Measurements from ENCODE around the gene PITX1.

The PITX1 gene

GRCh38 chr5:135061001-135061400, 27.0 kb upstream of the PITX1 start:
- no peak for DNase-seq

- no peak for DNase-seq
Observed at GRCh38 chr5:135060021-135060420, 26.0 kb upstream of the PITX1 start.

GRCh38 chr5:135059000-135059923, 25.2 kb upstream of the PITX1 start:
- no peak for DNase-seq

GRCh38 chr5:135058331-135058732, 24.3 kb upstream of the PITX1 start:
- no peak for DNase-seq

GRCh38 chr5:135057233-135057632, 23.2 kb upstream of the PITX1 start:
- no peak for DNase-seq

GRCh38 chr5:135056316-135057030, 22.4 kb upstream of the PITX1 start:
- no peak for DNase-seq

GRCh38 chr5:135055396-135055795, 21.4 kb upstream of the PITX1 start:
- DNase-seq, result no peak

- DNase-seq, result no peak
Observed at GRCh38 chr5:135054546-135054945, 20.5 kb upstream of the PITX1 start.

- DNase-seq, result no peak
Observed at GRCh38 chr5:135053989-135054388, 20.0 kb upstream of the PITX1 start.

GRCh38 chr5:135053278-135053677, 19.2 kb upstream of the PITX1 start:
- peak; percentile 18 for DNase-seq

- DNase-seq, result no peak
Observed at GRCh38 chr5:135052511-135053145, 18.6 kb upstream of the PITX1 start.

GRCh38 chr5:135051872-135052271, 17.8 kb upstream of the PITX1 start:
- no peak for DNase-seq

GRCh38 chr5:135051399-135051798, 17.4 kb upstream of the PITX1 start:
- no peak for DNase-seq

- DNase-seq, result no peak
Observed at GRCh38 chr5:135050244-135050767, 16.3 kb upstream of the PITX1 start.

GRCh38 chr5:135048930-135049329, 14.9 kb upstream of the PITX1 start:
- no peak for DNase-seq

- DNase-seq, result no peak
Observed at GRCh38 chr5:135048286-135048685, 14.3 kb upstream of the PITX1 start.

GRCh38 chr5:135047347-135047695, 13.3 kb upstream of the PITX1 start:
- DNase-seq, result no peak

GRCh38 chr5:135046661-135047346, 12.8 kb upstream of the PITX1 start:
- DNase-seq, result no peak

GRCh38 chr5:135045488-135045887, 11.5 kb upstream of the PITX1 start:
- no peak for DNase-seq

- no peak for DNase-seq
Observed at GRCh38 chr5:135042595-135042994, 8.6 kb upstream of the PITX1 start.

- DNase-seq, result no peak
Observed at GRCh38 chr5:135041726-135042125, 7.7 kb upstream of the PITX1 start.

- DNase-seq, result no peak
Observed at GRCh38 chr5:135041145-135041587, 7.1 kb upstream of the PITX1 start.
